Mesenchymal stem cell (in vitro differentiated cells and primary cell): ENCODE measurements around the gene TNNT3.

Experiments used
- DNase-seq: peaks from one replicate; pipeline ENCODE4 v3.0.0-alpha.2; 2013
- H2AFZ ChIP-seq: one replicate; pipeline ENCODE4 v1.6.1; 2013; ENCODE audit warnings: low read depth, mild to moderate bottlenecking, control low read depth, inconsistent platforms, low read length, moderate library complexity
- H2AK5ac ChIP-seq: 2 replicates; pipeline ENCODE4 v1.6.1; 2013; ENCODE audit warnings: low read length, moderate library complexity, mild to moderate bottlenecking, inconsistent platforms; ENCODE audit not compliant: severe bottlenecking
- H2BK120ac ChIP-seq: one replicate; pipeline ENCODE4 v1.6.1; 2013; ENCODE audit warnings: low read depth, mild to moderate bottlenecking, inconsistent platforms, low read length, moderate library complexity
- H2BK12ac ChIP-seq, 2 experiments: one replicate each; pipeline ENCODE4 v1.6.1; 2013; ENCODE audit warnings: inconsistent platforms in 2 of 2, low read length in 2 of 2, mild to moderate bottlenecking in 2 of 2, moderate library complexity in 2 of 2, control low read depth in 1 of 2
- H2BK15ac ChIP-seq: one replicate; pipeline ENCODE4 v1.6.1; 2013; ENCODE audit warnings: mild to moderate bottlenecking, low read depth, inconsistent platforms; ENCODE audit not compliant: poor library complexity, severe bottlenecking
- H2BK5ac ChIP-seq: 2 replicates; pipeline ENCODE4 v1.6.1; 2013; ENCODE audit warnings: low read depth, mild to moderate bottlenecking, low read length, control low read depth, inconsistent platforms; ENCODE audit not compliant: poor library complexity, severe bottlenecking
- H3K14ac ChIP-seq, 2 experiments: one replicate each; pipeline ENCODE4 v1.6.1; 2013; ENCODE audit warnings: inconsistent platforms in 2 of 2, low read length in 2 of 2, control low read depth in 1 of 2, mild to moderate bottlenecking in 1 of 2, moderate library complexity in 1 of 2
- H3K18ac ChIP-seq, 2 experiments: one replicate each; pipeline ENCODE4 v1.6.1; 2013; ENCODE audit warnings: inconsistent platforms in 2 of 2, low read length in 2 of 2, control low read depth in 1 of 2, low read depth in 1 of 2, mild to moderate bottlenecking in 1 of 2
- H3K23ac ChIP-seq, 2 experiments: one replicate each; pipeline ENCODE4 v1.6.1; 2013; ENCODE audit warnings: inconsistent platforms in 2 of 2, low read length in 2 of 2, mild to moderate bottlenecking in 2 of 2, moderate library complexity in 2 of 2, control low read depth in 1 of 2
- H3K27ac ChIP-seq: 2 replicates; pipeline ENCODE4 v1.5.1; 2013; ENCODE audit warnings: mild to moderate bottlenecking, moderate library complexity, low read length, control low read depth, inconsistent platforms; ENCODE audit not compliant: poor library complexity, severe bottlenecking
- H3K27me3 ChIP-seq, 2 experiments: 2 replicates each; pipeline versions ENCODE4 v1.6.1 to v1.7.0; 2013; ENCODE audit warnings: low read length in 2 of 2, mild to moderate bottlenecking in 2 of 2, moderate library complexity in 2 of 2, control low read depth in 1 of 2, inconsistent platforms in 1 of 2; ENCODE audit not compliant: control insufficient read depth in 1 of 2, insufficient read depth in 1 of 2
- H3K36me3 ChIP-seq, 2 experiments: 2 replicates each; pipeline versions ENCODE4 v1.6.1 to v1.7.0; 2013; ENCODE audit warnings: low read length in 2 of 2, control low read depth in 1 of 2, inconsistent platforms in 1 of 2, low read depth in 1 of 2, mild to moderate bottlenecking in 1 of 2; ENCODE audit not compliant: insufficient read depth in 2 of 2, control insufficient read depth in 1 of 2
- H3K4ac ChIP-seq, 2 experiments: one replicate each; pipeline ENCODE4 v1.6.1; 2013; ENCODE audit warnings: inconsistent platforms in 2 of 2, low read length in 2 of 2, mild to moderate bottlenecking in 2 of 2, moderate library complexity in 2 of 2, control low read depth in 1 of 2, low read depth in 1 of 2
- H3K4me1 ChIP-seq: 2 replicates; pipeline ENCODE4 v1.6.1; 2013; ENCODE audit warnings: low read depth, low read length, control low read depth; ENCODE audit not compliant: control insufficient read depth, insufficient read depth
- H3K4me2 ChIP-seq: 2 replicates; pipeline ENCODE4 v1.6.1; 2013; ENCODE audit warnings: low read length, mild to moderate bottlenecking, inconsistent platforms; ENCODE audit not compliant: poor library complexity, severe bottlenecking
- H3K4me3 ChIP-seq, 2 experiments: 2 replicates each; pipeline versions ENCODE4 v1.5.1 to v1.7.0; 2013; ENCODE audit warnings: low read length in 2 of 2, mild to moderate bottlenecking in 2 of 2, control low read depth in 1 of 2, low read depth in 1 of 2; ENCODE audit not compliant: insufficient read depth in 1 of 2
- H3K79me1 ChIP-seq: replicated peaks from 2 replicates; pipeline ENCODE4 v1.6.1; 2013; ENCODE audit warnings: mild to moderate bottlenecking, control low read depth, low read length, inconsistent platforms; ENCODE audit not compliant: poor library complexity, severe bottlenecking
- H3K9ac ChIP-seq: 2 replicates; pipeline ENCODE4 v1.7.0; 2013; ENCODE audit warnings: mild to moderate bottlenecking, low read length, moderate library complexity
- H3K9me3 ChIP-seq: 2 replicates; pipeline ENCODE4 v1.7.0; 2013; ENCODE audit warnings: mild to moderate bottlenecking, low read length; ENCODE audit not compliant: control insufficient read depth
- H4K8ac ChIP-seq: one replicate; pipeline ENCODE4 v1.6.1; 2013; ENCODE audit warnings: inconsistent platforms, mild to moderate bottlenecking, low read length, moderate library complexity
- H4K91ac ChIP-seq: one replicate; pipeline ENCODE4 v1.6.1; 2013; ENCODE audit warnings: mild to moderate bottlenecking, low read length, inconsistent platforms
- WGBS: methylation state at CpG from one replicate; pipeline ENCODE4 v1.1.7; 2013; ENCODE audit warnings: mixed read lengths; 5-methylcytosine and 5-hydroxymethylcytosine counted together

The TNNT3 gene

DNA sequence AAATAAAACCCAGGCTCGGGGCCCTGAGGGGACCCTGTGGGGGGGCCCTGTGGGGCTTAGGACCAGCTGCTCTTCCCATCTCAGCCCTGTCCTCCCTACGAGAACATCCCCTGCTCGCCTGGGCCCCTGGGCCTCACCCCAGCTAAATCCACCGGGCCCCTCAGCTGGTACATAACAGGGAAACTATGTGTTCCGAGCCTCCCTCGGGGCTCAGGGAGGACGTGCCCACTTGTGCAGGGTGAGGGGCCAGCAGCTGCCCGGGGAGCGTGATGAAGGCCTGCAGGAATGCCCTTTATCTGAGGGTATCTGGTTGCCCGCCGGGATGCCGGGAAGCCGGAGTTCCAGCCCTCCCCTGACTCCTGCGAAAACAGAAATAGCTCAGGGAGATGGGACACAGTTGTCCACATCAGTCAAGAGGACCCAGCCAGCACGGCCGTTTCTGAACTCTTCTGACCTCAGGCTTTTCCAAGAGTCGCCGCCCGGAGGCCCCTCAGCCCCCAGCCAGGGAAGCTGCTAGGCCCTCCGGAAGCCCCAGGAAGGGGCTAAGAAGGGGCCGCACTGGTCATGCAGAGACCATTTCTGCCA, 48.2 kb downstream of the TNNT3 start:
- H2BK15ac ChIP-seq = no peak overlapping the region
- no peaks in the 10 kb centered on the region for H3K9me3 ChIP-seq
- no peak overlapping the region for H2BK5ac ChIP-seq
- no peaks in the 10 kb centered on the region for H3K36me3 ChIP-seq
- no peaks in the 10 kb centered on the region for H3K4me1 ChIP-seq
- no peak overlapping the region for H2AFZ ChIP-seq
- H3K4me2 ChIP-seq = no peak overlapping the region
- no peak overlapping the region for H2BK120ac ChIP-seq
- H3K18ac ChIP-seq = no peak overlapping the region
- no peak overlapping the region for H3K23ac ChIP-seq
- H3K4ac ChIP-seq = no peak overlapping the region
- H4K91ac ChIP-seq = no peak overlapping the region
- H3K14ac ChIP-seq = no peak overlapping the region
- no peak overlapping the region for H3K4me3 ChIP-seq
- no peak for DNase-seq
- no peak overlapping the region for H2AK5ac ChIP-seq
- H3K79me1 ChIP-seq = no peaks in the 10 kb centered on the region
- H3K9ac ChIP-seq = no peak overlapping the region
- H3K27ac ChIP-seq = no peak overlapping the region
- H2BK12ac ChIP-seq = no peak overlapping the region
- no CpG with 5 or more reads among the region's 21 CpGs for WGBS
- H4K8ac ChIP-seq = no peak overlapping the region
- H3K27me3 ChIP-seq = no peaks in the 10 kb centered on the region

DNA sequence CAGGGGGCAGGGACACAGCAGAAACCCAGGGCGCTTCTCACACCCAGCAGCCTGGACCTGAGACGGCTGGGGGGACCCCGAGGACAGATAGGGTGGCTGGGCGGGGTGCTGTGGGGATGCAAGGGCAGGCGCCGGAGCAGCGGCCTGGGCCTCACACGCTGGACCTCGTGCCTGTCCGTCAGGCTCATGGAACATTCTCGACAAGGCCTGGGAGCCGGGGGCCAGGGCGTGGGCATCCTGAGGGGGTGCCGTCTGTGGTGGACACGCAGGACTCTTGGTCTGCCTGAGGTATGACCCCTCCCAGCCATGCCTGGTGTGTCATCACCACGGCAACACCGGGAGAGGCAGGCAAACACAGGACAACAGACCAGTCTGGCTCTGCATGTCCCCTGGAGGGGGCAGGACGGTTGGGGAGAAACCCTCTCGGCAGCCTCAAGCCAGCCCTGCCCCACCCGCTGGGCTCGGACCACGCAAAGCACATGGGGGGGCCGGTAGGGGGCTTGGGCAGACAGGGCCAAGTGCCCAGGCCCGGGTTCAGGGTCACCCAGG, 49.0 kb downstream of the TNNT3 start:
- no peaks in the 10 kb centered on the region for H3K9me3 ChIP-seq
- H3K9ac ChIP-seq = no peak overlapping the region
- DNase-seq = no peak
- peak overlapping the region; percentile 68 for H4K91ac ChIP-seq
- H3K4me1 ChIP-seq = no peaks in the 10 kb centered on the region
- H3K18ac ChIP-seq = peak overlapping the region in 1 of 2 experiments; percentile 52
- H2BK15ac ChIP-seq = no peak overlapping the region
- no peaks in the 10 kb centered on the region for H3K79me1 ChIP-seq
- H3K4ac ChIP-seq = no peak overlapping the region
- H3K27me3 ChIP-seq = no peaks in the 10 kb centered on the region
- peak overlapping the region; percentile 34 for H2BK120ac ChIP-seq
- no peak overlapping the region for H2BK12ac ChIP-seq
- H2AFZ ChIP-seq = no peak overlapping the region
- no peak overlapping the region for H3K14ac ChIP-seq
- WGBS = no CpG with 5 or more reads among the region's 24 CpGs
- no peaks in the 10 kb centered on the region for H3K36me3 ChIP-seq
- H3K4me2 ChIP-seq = no peak overlapping the region
- no peak overlapping the region for H3K27ac ChIP-seq
- peak overlapping the region; percentile 85 for H4K8ac ChIP-seq
- H3K4me3 ChIP-seq = no peak overlapping the region
- H2BK5ac ChIP-seq = no peak overlapping the region
- no peak overlapping the region for H3K23ac ChIP-seq
- no peak overlapping the region for H2AK5ac ChIP-seq

DNA sequence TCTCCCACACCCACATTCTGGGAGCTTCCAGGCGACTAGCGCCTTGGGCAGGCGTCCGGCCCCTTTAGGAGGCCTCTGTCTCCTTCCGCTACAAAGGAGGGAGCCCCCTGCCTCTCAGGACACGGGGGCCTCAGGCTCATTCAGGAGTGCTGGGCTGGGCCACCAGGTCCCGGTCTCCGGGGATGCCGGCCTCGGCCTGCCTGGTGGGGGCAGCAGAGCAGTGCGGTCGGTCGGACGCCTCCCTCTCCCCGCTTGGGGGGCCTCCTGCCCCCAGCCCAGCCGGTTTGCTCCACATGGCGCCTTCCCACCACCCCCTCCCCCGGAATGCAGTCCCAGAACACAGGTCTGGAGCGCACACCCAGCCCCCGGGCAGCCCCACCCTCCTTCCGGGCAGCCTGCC, 49.5 kb downstream of the TNNT3 start:
- H2BK15ac ChIP-seq = no peak overlapping the region
- H3K27me3 ChIP-seq = no peaks in the 10 kb centered on the region
- no peaks in the 10 kb centered on the region for H3K9me3 ChIP-seq
- H3K4me2 ChIP-seq = no peak overlapping the region
- no peaks in the 10 kb centered on the region for H3K36me3 ChIP-seq
- DNase-seq = no peak
- H2BK120ac ChIP-seq = no peak overlapping the region
- no peak overlapping the region for H3K9ac ChIP-seq
- no peak overlapping the region for H2AFZ ChIP-seq
- H3K18ac ChIP-seq = no peak overlapping the region
- H3K4me1 ChIP-seq = no peaks in the 10 kb centered on the region
- H2BK5ac ChIP-seq = no peak overlapping the region
- H2AK5ac ChIP-seq = no peak overlapping the region
- H2BK12ac ChIP-seq = no peak overlapping the region
- H3K4me3 ChIP-seq = no peak overlapping the region
- no peak overlapping the region for H4K8ac ChIP-seq
- H3K14ac ChIP-seq = no peak overlapping the region
- H3K4ac ChIP-seq = no peak overlapping the region
- no peak overlapping the region for H3K23ac ChIP-seq
- H4K91ac ChIP-seq = no peak overlapping the region
- H3K79me1 ChIP-seq = no peaks in the 10 kb centered on the region
- H3K27ac ChIP-seq = no peak overlapping the region
- no CpG with 5 or more reads among the region's 21 CpGs for WGBS

DNA sequence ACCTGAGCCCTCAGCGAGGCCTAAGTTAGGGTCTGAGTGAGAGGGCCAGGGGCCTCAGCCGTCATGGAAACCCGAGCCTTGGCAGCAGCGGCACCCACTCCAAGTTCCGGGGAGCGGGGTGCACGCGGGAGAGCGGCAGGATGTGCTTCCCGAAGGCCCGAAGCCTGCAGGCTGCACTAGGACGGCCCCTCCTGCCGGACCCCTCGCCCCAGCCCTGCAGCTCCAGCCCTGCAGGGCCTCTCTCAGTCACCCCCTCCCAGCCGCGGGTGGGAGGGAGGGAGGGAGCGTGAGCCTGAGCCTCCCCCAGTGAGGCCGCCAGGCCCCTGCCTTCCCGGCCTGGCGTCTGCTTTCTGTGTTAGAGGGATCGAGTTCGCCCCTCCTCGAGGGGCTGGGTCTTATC, 50.3 kb downstream of the TNNT3 start:
- H3K9me3 ChIP-seq = no peaks in the 10 kb centered on the region
- no peak overlapping the region for H2AK5ac ChIP-seq
- H3K9ac ChIP-seq = no peak overlapping the region
- H2BK15ac ChIP-seq = no peak overlapping the region
- H3K4me3 ChIP-seq = no peak overlapping the region
- no peak for DNase-seq
- no peak overlapping the region for H3K4me2 ChIP-seq
- H3K14ac ChIP-seq = no peak overlapping the region
- H2BK120ac ChIP-seq = no peak overlapping the region
- H3K36me3 ChIP-seq = no peaks in the 10 kb centered on the region
- H3K79me1 ChIP-seq = no peaks in the 10 kb centered on the region
- no peak overlapping the region for H4K8ac ChIP-seq
- no peak overlapping the region for H4K91ac ChIP-seq
- no peak overlapping the region for H3K23ac ChIP-seq
- no CpG with 5 or more reads among the region's 23 CpGs for WGBS
- no peak overlapping the region for H2BK5ac ChIP-seq
- no peak overlapping the region for H3K27ac ChIP-seq
- no peak overlapping the region for H2BK12ac ChIP-seq
- no peaks in the 10 kb centered on the region for H3K4me1 ChIP-seq
- H3K27me3 ChIP-seq = no peaks in the 10 kb centered on the region
- H2AFZ ChIP-seq = no peak overlapping the region
- no peak overlapping the region for H3K4ac ChIP-seq
- no peak overlapping the region for H3K18ac ChIP-seq
